K562 (cell line): ENCODE data around the gene UBL5. TPM values are rescaled to one million over a fixed set of nuclear protein-coding genes. Genes with fewer than 3 reads are reported as not detected.

Experiments used
- ADNP ChIP-seq: fragments of 200-800 bp; sonication (Bioruptor generic); IDR thresholded peaks from 2 replicates; pipeline ENCODE4 v1.6.1; 2016; ENCODE audit warnings: missing genetic modification characterization, missing compliant biosample characterization
- CBX1 ChIP-seq: sonication (generic); IDR thresholded peaks from 2 replicates; pipeline ENCODE4 v1.6.1; 2016; ENCODE audit warnings: antibody characterized with exemption, low read depth, mild to moderate bottlenecking
- E4F1 ChIP-seq: fragments of 250-450 bp; sonication (Bioruptor Pico); IDR thresholded peaks from 2 replicates; pipeline ENCODE4 v1.5.0; 2021; ENCODE audit warnings: mild to moderate bottlenecking, borderline replicate concordance
- HEY1 ChIP-seq: fragments of 250-450 bp; sonication (Bioruptor Pico); IDR thresholded peaks from 2 replicates; pipeline ENCODE4 v1.5.0; 2020; ENCODE audit warnings: mild to moderate bottlenecking, moderate library complexity, borderline replicate concordance
- RBM14 ChIP-seq: fragments of 200-400 bp; formaldehyde crosslinking; IDR thresholded peaks from 2 replicates; pipeline ENCODE4 v1.6.1; 2018; ENCODE audit warnings: low read depth, mild to moderate bottlenecking, low read length, moderate library complexity, borderline replicate concordance; ENCODE audit not compliant: insufficient read depth
- SIN3B ChIP-seq: fragments of 450-650 bp; IDR thresholded peaks from 2 replicates; pipeline ENCODE4 v1.6.1; 2017; ENCODE audit warnings: low read depth, mild to moderate bottlenecking, moderate library complexity
- SMAD4 ChIP-seq: fragments of 250-450 bp; sonication (Bioruptor Pico); conservative IDR thresholded peaks from 2 replicates; pipeline ENCODE4 v1.8.0; 2021; ENCODE audit warnings: inconsistent platforms, mild to moderate bottlenecking, moderate library complexity
- TAF1 ChIP-seq: IDR thresholded peaks from 2 replicates; pipeline ENCODE4 v1.6.1; 2011; ENCODE audit warnings: mild to moderate bottlenecking, low read length, moderate library complexity; ENCODE audit not compliant: insufficient read depth, control insufficient read depth, severe bottlenecking; ENCODE audit errors: extremely low read depth
- TCFL5 ChIP-seq: fragments of 250-450 bp; sonication (Bioruptor Pico); conservative IDR thresholded peaks from 2 replicates; pipeline ENCODE4 v1.6.1; 2021; ENCODE audit warnings: mild to moderate bottlenecking, moderate library complexity, matching md5 sums
- ZNF143 ChIP-seq: sonication (generic); formaldehyde crosslinking; IDR thresholded peaks from 2 replicates; pipeline ENCODE4 v1.9.0; 2022; ENCODE audit warnings: mild to moderate bottlenecking, missing genetic modification reagents
- ZNF347 ChIP-seq: fragments of 450-650 bp; formaldehyde crosslinking; IDR thresholded peaks from 2 replicates; pipeline ENCODE4 v1.4.0; 2020; ENCODE audit warnings: low read depth, mild to moderate bottlenecking, moderate library complexity
- ZNF408 ChIP-seq: fragments of 250-450 bp; sonication (Bioruptor Pico); IDR thresholded peaks from 2 replicates; pipeline ENCODE4 v1.4.0; 2020; ENCODE audit warnings: low read depth, mild to moderate bottlenecking, moderate library complexity
- ZNF551 ChIP-seq: fragments of 250-450 bp; sonication (Bioruptor Pico); IDR thresholded peaks from 2 replicates; pipeline ENCODE4 v1.5.0; 2021; ENCODE audit warnings: mild to moderate bottlenecking, moderate library complexity
- polyA plus RNA-seq, 8 experiments: library from polyadenylated mRNA; depleted of rRNA in 4 of 8; stranded (reverse) in 5 of 8; unstranded in 3 of 8; fragments of >200 nt; fragmentation: Nextera tagmentation in 2 of 8; fragmentation: Illumina TruSeq in 1 of 8; extraction: Ambion mirVana in 2 of 8; extraction: Trizol in 1 of 8; gene quantifications; 2 replicates each; pipeline versions ENCODE4 v1.2.1 to v1.2.3, GENCODE V29; 2011 to 2014; ENCODE audit warnings: inconsistent platforms in 1 of 8, missing spikeins in 1 of 8
- total RNA-seq, 7 experiments: library from RNA; depleted of rRNA in 6 of 7; stranded (reverse); fragments of >200 nt in 6 of 7; fragmentation: Illumina TruSeq in 2 of 7; extraction: Trizol in 2 of 7; gene quantifications; 2 replicates each; pipeline versions ENCODE4 v1.2.1 to v1.2.3, GENCODE V29; 2011 to 2021; ENCODE audit warnings: low replicate concordance in 1 of 7

UBL5 gene
- total and polyA plus RNA-seq, 9 of the 15 experiments (the other 6 are each of a cell fraction or from before 2014, with no cell fraction given) = 410 to 1,266 (median 613) TPM

DNA sequence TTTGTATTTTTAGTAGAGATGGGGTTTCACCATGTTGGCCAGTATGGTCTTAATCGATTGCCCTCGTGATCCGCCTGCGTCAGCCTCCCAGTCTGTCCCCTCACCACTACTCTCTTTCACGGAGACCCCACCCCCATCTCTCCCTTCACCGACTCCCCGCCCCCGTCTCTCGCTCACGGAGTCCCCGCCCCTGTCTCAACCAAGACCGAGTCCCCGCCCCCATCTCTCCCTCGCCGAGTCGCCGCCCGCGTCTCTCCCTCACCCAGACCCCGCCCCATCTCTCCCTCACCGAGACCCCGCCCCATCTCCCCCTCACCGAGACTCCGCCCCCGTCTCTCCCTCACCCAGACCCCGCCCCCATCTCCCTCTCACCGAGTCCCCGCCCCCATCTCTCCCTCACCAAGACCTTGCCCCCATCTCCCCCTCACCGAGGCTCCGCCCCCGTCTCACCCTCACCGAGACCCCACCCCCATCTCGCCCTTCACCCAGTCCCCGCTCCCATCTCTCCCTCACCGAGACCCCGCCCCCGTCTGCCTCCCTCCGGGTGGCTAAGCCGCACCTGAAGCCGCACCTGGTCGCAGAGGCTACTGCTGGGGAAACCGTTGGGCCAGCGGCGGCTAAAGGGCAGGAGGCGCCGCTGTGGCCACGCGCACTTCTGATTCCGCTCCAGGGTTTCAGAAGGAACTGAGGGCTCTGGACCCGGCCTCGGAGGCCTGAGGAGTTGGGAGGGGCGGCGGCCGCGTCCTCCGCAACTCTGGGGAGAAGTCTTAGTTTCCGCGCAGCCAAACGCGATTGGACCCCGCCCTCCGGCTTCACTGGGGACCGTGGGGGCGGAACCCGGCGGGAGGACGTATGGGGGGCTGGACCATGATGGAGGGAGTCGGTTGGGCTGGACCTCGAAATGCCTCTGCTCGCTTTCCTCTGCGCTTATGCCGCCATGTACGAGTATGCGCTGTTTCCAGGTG lies 42.1 kb upstream of the UBL5 start (continued):
- no peak for TF ChIP-seq ZNF408 (CRISPR knock-in tag)
- TF ChIP-seq ZNF347 (CRISPR knock-in tag) = no peak
- no peak for TF ChIP-seq SIN3B
- TF ChIP-seq E4F1 (CRISPR knock-in tag) = no peak
- no peak for TF ChIP-seq ZNF143
- TF ChIP-seq ADNP (tag) = no peak
- TF ChIP-seq ZNF551 (CRISPR knock-in tag) = no peak
- no peak for TF ChIP-seq HEY1 (CRISPR knock-in tag)
- TF ChIP-seq RBM14 = no peak
- TF ChIP-seq TCFL5 = no peak
- TF ChIP-seq SMAD4 (CRISPR knock-in tag) = peak; percentile 77
- no peak for TF ChIP-seq TAF1
- TF ChIP-seq CBX1 = no peak
- TF ChIP-seq, all 486 proteins: peak for 106
